ENCODE data around the gene RGS5.

GRCh38 chr1:163173121-163173520, 29.6 kb downstream of the RGS5 start:
- TF ChIP-seq CTCF (conservative IDR thresholded peaks at IDR 0.05; ENCODE audit: low read depth in 2 of 2) = no peak
- no peak for TF ChIP-seq REST (IDR thresholded peaks at IDR 0.05; ENCODE audit: unreplicated experiment)
- TF ChIP-seq ZNF331 (CRISPR knock-in tag; IDR thresholded peaks at IDR 0.05; ENCODE audit: low read depth) = no peak
- no peak for TF ChIP-seq POLR2AphosphoS5 (IDR thresholded peaks at IDR 0.05; ENCODE audit: low read depth)
- TF ChIP-seq JUNB (IDR thresholded peaks at IDR 0.05; ENCODE audit: unreplicated experiment) = no peak
